GM12872 (cell line): ENCODE measurements around the gene LRRC19.

Experiments
- TF ChIP-seq, protein P1 (sequence below): IDR thresholded peaks from 3 replicates; pipeline ENCODE4 v1.5.1; 2011; ENCODE audit warnings: low read depth, mild to moderate bottlenecking, low read length, moderate library complexity; ENCODE audit not compliant: insufficient read depth

The LRRC19 gene, protein sequence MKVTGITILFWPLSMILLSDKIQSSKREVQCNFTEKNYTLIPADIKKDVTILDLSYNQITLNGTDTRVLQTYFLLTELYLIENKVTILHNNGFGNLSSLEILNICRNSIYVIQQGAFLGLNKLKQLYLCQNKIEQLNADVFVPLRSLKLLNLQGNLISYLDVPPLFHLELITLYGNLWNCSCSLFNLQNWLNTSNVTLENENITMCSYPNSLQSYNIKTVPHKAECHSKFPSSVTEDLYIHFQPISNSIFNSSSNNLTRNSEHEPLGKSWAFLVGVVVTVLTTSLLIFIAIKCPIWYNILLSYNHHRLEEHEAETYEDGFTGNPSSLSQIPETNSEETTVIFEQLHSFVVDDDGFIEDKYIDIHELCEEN

GRCh38 chr9:27005491-27005890 lies at the start of gene LRRC19:
LRRC19 (minus strand) TSS chr9:27005672; CDS start chr9:26999694, 5,978 bp downstream.
- TF ChIP-seq, protein P1, sequence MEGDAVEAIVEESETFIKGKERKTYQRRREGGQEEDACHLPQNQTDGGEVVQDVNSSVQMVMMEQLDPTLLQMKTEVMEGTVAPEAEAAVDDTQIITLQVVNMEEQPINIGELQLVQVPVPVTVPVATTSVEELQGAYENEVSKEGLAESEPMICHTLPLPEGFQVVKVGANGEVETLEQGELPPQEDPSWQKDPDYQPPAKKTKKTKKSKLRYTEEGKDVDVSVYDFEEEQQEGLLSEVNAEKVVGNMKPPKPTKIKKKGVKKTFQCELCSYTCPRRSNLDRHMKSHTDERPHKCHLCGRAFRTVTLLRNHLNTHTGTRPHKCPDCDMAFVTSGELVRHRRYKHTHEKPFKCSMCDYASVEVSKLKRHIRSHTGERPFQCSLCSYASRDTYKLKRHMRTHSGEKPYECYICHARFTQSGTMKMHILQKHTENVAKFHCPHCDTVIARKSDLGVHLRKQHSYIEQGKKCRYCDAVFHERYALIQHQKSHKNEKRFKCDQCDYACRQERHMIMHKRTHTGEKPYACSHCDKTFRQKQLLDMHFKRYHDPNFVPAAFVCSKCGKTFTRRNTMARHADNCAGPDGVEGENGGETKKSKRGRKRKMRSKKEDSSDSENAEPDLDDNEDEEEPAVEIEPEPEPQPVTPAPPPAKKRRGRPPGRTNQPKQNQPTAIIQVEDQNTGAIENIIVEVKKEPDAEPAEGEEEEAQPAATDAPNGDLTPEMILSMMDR, result no peak

DNA sequence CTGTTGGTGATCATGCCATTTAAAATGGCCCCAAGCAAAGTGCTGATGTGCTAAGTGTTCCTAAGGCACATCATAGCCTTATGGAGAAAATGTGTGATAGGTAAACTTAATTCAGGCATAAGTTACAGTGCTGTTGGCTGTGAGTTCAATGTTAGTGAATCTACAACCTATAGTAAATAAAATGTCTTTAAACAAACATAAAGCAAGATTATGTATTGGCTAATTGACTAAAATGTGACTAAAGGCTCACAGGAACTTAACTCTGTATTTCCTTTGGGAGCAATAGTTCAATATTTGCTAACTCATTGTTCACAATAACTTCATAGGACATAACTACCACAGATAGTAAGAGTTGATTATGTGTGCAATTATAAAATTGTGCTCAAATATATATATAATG lies 49.4 kb upstream of the LRRC19 start:
- TF ChIP-seq, protein P1, result no peak

DNA sequence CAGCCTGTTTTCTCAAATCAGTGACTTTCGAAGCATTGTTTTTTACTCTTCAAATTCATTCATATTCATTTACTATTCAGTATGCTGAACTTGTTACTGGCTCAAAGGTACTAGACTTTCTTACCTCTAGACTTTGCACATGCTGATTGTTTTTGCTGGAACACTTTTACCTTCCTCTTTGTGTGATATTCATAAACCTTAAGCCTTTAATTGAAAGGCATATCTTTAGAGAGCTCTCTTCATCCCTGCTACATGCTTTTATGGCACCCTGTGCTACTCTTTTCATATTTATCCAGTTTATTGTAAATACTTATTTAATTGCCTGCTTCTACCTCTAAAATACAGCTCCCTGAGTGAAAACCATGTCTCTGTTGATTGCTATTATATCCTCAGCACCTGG lies 48.7 kb upstream of the LRRC19 start:
- TF ChIP-seq, protein P1, result no peak

GRCh38 chr9:27053369-27054022 lies 48.0 kb upstream of the LRRC19 start:
- TF ChIP-seq, protein P1, result no peak

DNA sequence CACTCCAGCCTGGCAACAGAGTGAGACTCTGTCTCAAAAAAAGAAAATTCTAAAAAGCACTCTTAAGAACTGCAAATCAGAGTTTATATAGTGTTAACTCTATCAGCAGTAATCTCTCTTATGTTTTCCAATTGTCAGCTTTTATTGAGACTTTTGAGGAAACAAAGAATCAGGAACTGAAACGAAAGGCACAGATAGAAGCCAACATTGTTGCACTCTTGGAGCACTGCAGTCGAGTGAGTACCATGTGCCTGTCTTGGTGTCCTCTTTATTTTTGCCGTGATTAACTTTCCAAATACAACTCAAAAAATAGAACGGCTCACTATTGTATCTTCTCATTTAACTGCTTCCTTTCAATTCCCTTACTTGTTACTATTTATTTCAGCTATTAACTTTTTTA lies 41.7 kb upstream of the LRRC19 start:
- TF ChIP-seq, protein P1, result no peak

DNA sequence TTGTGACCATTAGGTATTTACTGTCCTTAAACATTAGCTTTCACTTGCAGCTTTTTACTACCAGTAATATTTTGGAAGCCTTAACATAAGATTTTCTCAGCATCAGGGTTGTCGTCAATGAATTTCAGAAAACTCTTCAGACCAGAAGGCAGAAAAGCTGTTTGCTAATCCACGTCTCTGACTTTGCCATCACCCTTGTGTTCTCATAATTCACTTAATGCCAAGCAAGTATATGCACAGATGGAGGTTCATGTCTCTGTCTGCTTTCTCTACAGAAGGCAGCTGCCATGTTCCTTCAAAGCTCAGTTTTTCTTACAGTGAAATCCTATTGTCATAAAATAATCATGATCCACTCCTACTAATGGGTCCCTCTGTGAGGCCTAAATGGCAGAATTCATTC lies 37.7 kb upstream of the LRRC19 start:
- TF ChIP-seq, protein P1, result no peak

- TF ChIP-seq, protein P1, result no peak
Measured at GRCh38 chr9:27042476-27042875, 37.0 kb upstream of the LRRC19 start.
